Measurements from ENCODE around the gene FMNL3.

FMNL3 gene

DNA sequence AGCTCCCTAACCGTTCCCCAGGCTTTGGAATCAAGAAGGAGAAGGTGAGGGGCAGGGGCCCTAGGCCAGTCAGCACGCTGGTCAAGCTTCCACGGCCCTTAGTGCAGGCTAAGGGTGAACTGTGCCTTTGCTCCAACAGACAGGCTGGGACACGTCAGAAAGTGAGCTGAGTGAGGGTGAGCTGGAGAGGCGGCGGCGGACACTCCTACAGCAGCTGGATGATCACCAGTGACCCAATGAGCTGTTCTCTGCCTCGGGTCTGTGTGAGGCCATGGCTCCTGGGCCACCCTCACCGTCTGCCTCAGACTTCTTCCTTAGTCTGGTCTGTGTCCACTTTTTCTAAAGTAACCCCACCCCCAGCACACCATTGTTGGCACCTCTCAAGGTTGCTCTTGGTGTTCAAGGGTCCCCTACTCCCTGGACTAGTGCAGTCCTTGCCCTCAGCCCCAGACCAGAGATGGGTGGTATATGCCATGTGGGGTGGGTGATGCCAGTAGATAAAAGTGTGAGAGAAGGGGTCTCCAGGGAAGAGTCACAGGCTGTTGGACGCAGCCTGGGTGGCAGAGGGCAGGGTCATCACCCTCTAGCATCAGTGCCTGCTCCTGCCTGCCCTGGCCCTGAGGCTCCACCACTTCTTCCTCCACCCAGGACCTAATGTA lies 63.1 kb downstream of the FMNL3 start:
- DNase-seq (ENCODE audit: low read depth): peak; percentile 23
- no peak overlapping the region for H3K4me3 ChIP-seq (ENCODE audit: control insufficient read depth, low read depth, low read length)

DNA sequence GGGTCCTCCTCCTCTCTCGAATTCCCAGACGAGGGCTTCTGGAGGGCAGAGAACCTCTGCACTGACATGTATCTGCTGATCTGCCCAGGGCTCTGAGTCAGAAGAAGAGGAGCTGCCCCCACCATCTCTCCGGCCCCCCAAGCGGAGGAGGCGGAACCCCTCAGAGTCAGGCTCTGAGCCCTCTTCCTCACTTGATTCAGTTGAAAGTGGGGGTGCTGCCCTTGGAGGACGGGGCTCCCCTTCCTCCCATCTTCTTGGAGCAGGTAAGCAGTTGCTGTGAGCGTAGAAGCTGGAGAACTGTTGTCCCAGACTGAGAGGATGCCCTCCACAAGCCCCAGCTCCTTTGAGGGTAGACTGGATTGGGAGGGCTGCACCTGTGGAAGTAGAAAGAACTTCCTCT lies 64.1 kb downstream of the FMNL3 start:
- H3K4me3 ChIP-seq (ENCODE audit: control insufficient read depth, low read depth, low read length): no peak overlapping the region
- TF ChIP-seq, protein P1, sequence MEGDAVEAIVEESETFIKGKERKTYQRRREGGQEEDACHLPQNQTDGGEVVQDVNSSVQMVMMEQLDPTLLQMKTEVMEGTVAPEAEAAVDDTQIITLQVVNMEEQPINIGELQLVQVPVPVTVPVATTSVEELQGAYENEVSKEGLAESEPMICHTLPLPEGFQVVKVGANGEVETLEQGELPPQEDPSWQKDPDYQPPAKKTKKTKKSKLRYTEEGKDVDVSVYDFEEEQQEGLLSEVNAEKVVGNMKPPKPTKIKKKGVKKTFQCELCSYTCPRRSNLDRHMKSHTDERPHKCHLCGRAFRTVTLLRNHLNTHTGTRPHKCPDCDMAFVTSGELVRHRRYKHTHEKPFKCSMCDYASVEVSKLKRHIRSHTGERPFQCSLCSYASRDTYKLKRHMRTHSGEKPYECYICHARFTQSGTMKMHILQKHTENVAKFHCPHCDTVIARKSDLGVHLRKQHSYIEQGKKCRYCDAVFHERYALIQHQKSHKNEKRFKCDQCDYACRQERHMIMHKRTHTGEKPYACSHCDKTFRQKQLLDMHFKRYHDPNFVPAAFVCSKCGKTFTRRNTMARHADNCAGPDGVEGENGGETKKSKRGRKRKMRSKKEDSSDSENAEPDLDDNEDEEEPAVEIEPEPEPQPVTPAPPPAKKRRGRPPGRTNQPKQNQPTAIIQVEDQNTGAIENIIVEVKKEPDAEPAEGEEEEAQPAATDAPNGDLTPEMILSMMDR (conservative IDR thresholded peaks at IDR 0.05; ENCODE audit: control insufficient read depth, insufficient read depth, low read depth, low read length): no peak
- no peak for DNase-seq (ENCODE audit: low read depth)

More for the DNA sequence above, 63.1 kb downstream of the FMNL3 start:
- TF ChIP-seq, protein P1 (conservative IDR thresholded peaks at IDR 0.05; ENCODE audit: control insufficient read depth, insufficient read depth, low read depth, low read length): no peak

DNA sequence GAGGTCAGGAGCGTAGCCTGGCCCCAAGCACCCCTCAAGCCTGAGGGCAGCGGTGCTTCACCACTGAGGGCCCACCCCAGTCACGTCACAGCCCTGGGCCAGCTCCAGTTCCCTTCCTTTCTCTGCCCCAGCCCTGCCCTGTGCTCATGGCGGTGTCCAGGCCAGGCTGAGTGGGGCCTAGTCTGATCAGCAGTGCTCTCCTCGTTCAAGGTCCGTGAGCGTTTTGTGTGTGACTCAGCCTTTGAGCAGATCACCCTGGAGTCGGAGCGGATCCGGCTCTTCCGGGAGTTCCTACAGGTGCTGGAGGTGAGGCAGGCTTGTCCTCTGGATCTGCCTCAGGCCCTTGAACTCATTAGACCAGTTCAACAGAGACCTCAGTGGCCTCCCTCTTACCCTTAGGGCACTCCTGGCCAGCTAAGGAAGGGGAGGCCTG lies 64.8 kb downstream of the FMNL3 start:
- no peak for DNase-seq (ENCODE audit: low read depth)
- no peak overlapping the region for H3K4me3 ChIP-seq (ENCODE audit: control insufficient read depth, low read depth, low read length)
- TF ChIP-seq, protein P1 (conservative IDR thresholded peaks at IDR 0.05; ENCODE audit: control insufficient read depth, insufficient read depth, low read depth, low read length): no peak

DNA sequence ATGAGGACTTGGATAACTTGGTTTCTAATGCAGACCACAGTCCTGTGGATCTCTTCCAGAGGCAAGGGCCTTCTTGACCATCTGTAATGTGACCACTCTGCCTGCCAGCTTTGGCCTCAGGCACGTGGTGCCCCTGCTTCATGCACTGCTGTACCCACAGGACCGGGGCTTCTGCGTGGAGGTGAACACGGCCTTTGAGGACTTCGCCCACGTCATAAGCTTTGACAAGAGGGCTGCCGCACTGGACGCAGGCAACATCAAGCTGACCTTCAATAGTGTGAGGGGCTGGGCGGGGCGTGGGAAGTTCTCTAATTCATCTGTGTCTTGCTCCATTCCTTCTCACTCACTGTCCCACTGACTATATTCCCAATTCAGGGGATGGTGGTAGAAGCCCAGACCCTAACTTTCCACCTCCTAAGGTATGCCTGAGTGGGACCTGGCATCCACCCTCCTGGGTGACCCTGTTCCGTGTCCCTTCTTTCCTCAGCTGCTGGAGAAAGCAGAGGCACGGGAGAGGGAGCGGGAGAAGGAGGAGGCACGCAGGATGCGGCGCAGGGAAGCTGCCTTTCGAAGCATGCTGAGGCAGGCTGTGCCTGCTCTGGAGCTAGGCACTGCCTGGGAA lies 65.3 kb downstream of the FMNL3 start:
- no peak for DNase-seq (ENCODE audit: low read depth)
- TF ChIP-seq, protein P1 (conservative IDR thresholded peaks at IDR 0.05; ENCODE audit: control insufficient read depth, insufficient read depth, low read depth, low read length): no peak
- no peak overlapping the region for H3K4me3 ChIP-seq (ENCODE audit: control insufficient read depth, low read depth, low read length)

DNA sequence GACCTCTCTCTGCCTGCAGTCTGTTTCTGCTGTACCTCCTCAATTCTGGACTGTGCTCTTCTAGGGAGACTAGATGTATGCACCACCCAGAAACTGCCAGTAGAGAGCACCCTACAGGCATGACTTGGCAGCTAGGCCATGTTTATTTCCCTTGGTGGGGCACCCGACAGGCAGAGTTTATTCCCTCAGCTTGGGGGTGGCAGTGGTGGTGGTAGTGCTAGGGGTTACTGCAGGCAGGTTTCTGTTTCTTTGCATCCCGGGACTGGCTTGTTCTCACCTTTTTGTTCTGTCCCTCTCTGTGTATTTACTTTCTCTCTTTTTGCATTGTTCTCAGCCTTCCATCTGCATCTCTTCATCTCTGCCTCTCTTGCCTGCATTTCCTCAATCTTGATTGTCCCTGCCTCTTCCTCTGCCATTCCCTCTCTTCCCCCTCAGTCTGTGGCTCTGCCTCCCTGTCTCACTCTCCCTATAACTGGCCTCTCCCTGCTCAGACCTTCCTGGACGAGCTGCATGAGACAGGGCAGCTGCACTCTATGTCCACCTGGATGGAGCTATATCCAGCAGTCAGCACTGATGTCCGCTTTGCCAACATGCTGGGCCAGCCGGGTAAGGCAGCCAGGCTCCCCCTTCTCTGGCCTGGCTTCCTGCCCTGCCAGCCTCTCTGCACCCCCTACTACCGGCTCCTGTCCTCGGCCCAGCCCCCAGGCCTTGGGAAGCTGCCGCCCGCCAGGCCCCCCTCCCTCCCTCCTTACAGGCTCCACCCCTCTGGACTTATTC lies 70.0 kb downstream of the FMNL3 start:
- H3K4me3 ChIP-seq (ENCODE audit: control insufficient read depth, low read depth, low read length): no peak overlapping the region
- TF ChIP-seq, protein P1 (conservative IDR thresholded peaks at IDR 0.05; ENCODE audit: control insufficient read depth, insufficient read depth, low read depth, low read length): peak; percentile 82
- DNase-seq (ENCODE audit: low read depth): peak; percentile 76

DNA sequence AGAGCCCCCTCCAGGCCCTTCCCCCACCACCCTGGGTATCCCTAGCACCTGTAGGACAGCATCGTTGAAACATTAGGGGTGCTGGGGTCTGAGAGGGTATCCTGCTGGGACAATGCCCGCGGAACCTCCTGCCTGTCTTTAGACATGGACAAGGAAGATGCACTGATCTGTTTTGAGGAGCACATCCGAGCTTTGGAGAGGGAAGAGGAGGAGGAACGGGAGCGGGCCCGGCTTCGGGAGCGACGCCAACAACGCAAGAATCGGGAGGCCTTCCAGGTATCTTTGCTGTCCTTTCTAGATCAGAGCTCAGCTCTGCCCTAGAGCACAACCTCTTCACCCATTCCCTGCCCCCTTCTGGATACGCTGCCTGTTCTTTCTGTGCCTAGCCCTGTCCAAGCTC lies 70.6 kb downstream of the FMNL3 start:
- no peak overlapping the region for H3K4me3 ChIP-seq (ENCODE audit: control insufficient read depth, low read depth, low read length)
- TF ChIP-seq, protein P1 (conservative IDR thresholded peaks at IDR 0.05; ENCODE audit: control insufficient read depth, insufficient read depth, low read depth, low read length): no peak
- DNase-seq (ENCODE audit: low read depth): no peak

Measured in fibroblast of mammary gland (primary cell).